NCI-H524 (cell line): ENCODE measurements around the gene AIRE.
"Not testable (repeated sequence)": the region's sequence is repeated elsewhere in the genome, so short reads cannot be mapped to it uniquely, and the experiment has no call there.

Experiments used
- DNase-seq, 2 experiments: peaks; one replicate each; lab custom pipeline; 2025; lab: John Stamatoyannopoulos, UW

The AIRE gene

DNA sequence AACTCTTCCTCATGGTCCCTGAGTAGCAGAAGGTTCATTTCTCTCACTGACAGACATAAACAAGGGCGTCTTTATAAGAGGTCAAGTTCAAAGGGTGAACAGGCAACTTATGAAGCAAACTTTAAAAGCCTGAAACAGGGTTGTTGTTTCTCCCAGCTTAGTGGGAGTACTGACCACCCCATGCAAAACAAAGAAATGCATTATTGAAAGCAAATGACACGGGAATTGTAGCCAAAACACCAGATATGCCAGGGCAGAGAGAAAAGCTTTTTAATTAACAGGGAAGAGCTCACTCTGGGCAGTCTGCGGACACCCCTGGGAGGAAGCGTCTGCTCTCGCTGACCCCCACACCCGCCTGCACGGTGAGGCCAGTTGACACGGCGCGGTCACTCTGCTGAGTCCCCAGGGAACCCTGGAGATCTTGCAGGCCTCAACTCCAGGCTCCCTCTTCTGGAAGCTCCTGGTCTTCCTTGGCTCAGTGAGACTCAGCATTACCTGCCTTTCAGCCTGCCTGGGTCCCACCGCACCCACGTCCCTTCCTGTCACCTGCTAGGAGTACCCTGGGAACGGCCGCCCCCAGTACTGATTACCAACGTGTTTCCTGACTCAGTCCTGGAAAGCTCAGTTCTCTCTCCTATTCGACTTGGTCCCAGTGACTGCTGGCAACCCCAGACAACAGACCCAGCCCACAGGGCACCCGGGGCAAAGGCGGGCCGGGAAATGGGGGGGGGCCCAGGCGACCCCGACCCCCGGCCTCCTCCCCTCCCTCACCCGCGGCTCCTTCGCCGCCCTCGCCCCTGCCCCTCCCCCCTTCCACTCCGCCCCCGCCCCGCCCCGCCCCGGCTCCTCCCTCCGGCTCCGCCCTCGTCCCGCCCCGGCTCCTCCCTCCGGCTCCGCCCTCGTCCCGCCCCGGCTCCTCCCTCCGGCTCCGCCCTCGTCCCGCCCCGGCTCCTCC is 52.5 kb downstream of the AIRE start:
- peak; percentile 25 to 54 for DNase-seq

DNA sequence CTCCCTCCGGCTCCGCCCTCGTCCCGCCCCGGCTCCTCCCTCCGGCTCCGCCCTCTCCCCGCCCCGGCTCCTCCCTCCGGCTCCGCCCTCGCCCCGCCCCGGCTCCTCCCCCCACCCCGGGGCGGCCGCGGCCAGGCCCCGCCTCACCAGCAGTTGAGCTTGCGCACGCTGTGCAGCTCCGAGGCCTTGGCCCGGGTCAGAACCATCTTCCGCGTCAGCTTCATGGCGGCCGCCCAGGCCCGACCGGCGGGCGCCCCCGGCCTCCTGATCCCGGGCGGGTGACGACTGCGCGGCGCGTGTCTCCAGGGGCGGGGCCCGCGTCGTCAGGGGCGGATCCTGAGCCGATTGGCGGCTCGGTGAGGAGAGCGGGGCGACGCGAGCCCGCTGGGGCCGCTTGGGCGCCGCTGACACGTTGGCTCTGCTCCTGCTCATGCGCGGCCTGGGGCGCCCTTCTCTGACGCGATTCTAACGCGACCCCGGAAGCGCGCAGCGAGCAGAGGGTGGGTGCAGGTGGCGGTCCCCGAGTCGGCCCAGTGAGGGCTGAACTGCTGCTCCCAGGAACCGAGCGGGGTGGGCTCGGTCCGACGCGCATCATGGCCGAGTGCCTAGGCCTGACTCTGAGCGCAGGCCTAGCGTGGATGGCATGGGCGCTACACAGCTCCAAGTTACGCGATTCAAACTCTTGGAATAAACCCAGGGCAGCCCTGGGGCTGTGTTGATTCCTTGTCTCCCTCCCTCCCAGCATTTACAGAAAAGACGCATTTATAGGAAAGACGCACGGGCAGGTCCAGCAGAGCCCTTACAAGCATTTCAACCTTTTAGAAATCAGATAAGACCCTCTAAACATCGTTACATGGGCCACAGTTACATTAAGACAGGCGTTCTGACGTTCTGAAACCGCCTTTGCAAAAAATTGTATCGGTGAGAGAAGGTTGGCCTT is 53.6 kb downstream of the AIRE start, which contains the start of gene CFAP410:
Gene CFAP410, minus strand, starts transcription at position 420 of the 940 bp plus-strand sequence. Its CDS starts 196 bp downstream, at position 224.
- peak; percentile 91 to 92 for DNase-seq

DNA sequence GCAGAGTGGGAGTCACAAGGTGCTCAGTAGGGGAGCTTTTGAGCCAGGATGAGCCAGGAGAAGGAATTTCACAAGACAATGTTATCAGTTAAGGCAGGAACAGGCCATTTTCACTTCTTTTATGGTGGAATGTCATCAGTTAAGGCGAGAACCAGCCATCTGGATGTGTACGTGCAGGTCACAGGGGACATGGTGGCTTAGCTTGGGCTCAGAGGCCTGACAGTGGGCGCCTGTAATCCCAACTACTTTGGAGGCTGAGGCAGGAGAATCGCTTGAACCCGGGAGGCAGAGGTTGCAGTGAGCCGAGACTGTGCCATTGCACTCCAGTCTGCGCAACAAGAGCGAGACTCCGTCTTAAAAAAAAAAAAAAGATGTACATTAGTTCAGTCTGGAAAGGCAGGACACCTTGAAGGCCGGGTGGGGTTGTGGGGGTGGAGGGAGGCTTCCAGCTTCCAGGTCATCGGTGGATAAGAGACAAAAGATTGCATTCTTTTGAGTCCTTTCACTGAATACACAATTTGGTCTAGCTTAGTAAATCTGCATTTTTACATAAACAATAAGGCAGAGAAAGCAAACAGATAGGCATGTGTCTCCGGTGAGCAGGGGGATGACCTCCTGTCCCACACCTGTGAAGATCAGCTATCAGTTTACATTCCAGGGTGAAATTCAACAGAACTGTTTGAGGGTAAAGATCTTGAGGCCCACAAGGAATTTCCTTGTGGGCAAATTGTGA is 56.2 kb downstream of the AIRE start:
- DNase-seq = not testable (repeated sequence)

DNA sequence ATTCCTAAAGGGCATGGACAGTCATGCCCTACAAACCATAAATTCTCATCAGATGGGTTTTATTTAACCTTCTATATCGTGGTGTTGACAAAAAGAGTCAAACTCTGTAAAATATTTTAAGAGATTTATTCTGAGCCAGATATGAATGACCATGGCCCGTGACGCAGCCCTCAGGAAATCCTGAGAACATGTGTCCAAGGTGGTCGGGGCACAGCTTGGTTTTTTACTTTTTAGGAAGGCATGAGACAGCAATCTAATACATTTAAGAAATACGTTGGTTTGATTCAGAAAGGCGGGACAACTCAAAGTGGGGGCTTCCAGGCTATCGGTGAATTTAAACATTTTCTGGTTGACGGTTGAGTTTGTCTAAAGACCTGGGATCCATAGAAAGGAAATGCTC is 57.3 kb downstream of the AIRE start:
- not testable (repeated sequence) for DNase-seq

- DNase-seq = no peak
Observed at GRCh38 chr21:44344541-44345183, 59.0 kb downstream of the AIRE start.

- peak in 1 of 2 experiments; percentile 57 for DNase-seq
Observed at GRCh38 chr21:44345495-44345894, 59.8 kb downstream of the AIRE start.

GRCh38 chr21:44347911-44348451 is 62.3 kb downstream of the AIRE start:
- no peak for DNase-seq
